ENCODE results near the gene NDST1. TPM values are rescaled to one million over a fixed set of nuclear protein-coding genes. Genes with fewer than 3 reads are reported as not detected.

NDST1 gene
- polyA plus RNA-seq, 1 donor: 54.9 TPM

DNA sequence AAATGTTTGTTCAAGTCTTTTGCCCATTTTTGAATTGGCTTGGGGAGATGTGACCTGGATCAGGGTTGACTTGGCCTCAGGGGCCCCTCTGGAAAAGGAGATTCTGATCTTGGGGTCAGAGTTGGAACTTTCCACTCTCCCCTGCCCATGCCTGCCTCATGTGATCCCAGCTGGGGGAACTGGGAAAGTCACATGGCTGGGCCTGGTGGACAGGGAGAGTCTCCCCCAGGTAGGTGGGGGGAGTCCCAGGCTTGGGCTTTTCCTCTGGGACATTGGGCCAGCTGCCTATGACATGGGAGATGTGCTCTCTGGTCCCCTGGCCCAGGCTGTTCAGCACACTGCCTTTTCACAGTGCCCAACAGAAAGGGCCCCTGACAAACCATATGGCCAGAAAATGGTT is 60.7 kb downstream of the NDST1 start:
- no peak for DNase-seq

GRCh38 chr5:150570333-150570732 is 62.4 kb downstream of the NDST1 start:
- DNase-seq: no peak

DNA sequence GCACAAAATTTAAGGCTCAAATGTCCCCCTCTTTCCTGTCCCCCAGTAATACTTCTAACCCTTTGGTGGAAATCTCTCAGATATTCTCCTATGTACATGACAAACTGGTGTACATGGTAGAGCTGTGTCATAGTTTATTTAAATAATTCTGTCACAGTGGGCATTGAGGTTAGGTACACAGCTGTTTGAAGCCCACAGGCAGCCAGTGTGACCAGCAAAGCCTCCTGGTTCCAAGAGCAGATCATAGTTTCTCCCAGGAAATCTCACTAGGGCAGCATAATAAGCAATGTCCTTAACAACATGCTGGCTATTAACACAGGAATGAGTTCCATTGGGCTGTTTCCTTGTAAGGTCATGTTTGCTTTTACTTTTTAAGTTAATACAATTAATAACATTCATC is 63.9 kb downstream of the NDST1 start:
- no peak for DNase-seq

- DNase-seq: no peak
Observed at GRCh38 chr5:150573216-150573615, 65.3 kb downstream of the NDST1 start.

DNA sequence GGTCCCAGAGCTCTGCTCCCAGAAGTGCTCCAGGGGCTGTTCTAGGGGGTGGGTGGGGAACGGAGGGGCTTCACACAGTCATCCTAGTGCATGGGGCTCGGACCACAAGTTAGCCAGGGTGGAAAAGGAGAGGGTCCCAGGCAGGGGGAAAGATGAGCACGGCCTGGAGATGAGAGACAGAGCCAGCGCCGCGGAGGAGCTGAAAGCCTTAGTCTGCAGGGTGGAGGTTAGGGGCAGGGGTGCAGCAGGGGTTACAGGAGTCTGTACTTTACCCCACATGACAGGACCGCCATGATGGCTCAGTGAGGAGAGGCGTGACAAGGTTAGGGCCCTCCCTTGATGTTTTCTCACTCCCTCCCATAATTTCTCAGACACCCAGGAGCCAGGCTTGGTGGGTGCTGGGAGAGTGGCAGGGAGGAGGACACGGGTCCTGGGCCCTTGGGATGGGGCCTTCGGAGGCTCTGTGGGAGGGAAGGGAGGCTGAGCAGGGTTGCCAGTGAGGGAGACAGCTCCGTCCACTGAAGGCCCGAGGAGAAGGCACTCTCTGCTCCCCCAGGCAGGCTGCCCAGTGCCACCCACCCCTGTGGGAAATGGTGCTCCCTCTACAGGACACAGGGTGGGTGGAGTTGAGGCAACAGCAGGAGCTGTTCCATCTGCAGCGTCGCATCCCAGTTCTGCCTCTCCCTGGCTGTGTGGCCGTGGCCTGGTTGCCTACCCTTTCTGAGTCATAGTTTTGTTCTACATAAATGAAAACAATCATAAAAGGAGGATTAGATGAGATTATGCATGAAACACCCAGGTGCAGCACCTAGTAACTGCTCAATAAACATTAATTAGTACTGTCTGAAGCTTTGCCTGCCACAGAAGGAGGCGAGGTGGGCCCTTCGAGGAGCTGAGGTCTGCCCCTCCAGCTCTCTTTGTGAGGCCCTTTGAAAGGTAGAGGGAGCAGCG is 66.2 kb downstream of the NDST1 start:
- no peak for DNase-seq

- DNase-seq: no peak
Observed at GRCh38 chr5:150574818-150575547, 67.1 kb downstream of the NDST1 start.

DNA sequence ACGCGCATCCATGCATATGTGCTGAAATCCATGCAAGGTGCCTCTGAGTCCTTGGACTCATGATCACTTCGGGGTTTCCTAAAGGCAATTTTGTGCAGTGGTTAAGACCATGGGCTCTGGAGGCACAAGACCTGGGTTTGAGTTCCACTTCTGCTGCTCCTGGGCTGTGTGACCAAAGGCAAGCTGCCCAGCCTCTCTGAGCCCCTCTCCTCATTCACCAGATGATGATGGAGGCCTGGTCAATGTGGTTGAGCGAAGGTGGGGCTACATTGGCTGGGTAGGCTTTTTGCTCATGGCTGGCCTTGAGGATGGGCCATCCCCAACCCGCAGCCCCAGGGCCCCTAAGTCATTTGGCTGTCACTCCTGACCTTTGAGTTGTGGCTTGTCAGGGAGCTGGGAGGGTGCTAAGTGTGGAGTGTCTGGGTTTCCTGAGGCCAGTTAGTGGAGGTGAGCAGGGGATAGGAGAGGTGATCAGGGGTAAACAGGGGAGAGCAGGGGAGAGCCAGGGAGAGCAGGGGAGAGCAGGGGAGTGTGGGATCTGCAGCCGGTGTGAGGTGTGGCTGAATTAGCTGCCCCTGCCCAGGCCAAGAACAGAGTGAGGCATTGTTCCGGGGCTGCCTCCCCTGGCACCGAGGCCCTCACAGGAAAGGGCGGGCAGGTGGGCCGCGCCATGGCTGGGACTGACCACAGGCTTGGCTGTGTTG is 68.0 kb downstream of the NDST1 start:
- DNase-seq: no peak

GRCh38 chr5:150576449-150576949 is 68.6 kb downstream of the NDST1 start:
- DNase-seq: no peak

DNA sequence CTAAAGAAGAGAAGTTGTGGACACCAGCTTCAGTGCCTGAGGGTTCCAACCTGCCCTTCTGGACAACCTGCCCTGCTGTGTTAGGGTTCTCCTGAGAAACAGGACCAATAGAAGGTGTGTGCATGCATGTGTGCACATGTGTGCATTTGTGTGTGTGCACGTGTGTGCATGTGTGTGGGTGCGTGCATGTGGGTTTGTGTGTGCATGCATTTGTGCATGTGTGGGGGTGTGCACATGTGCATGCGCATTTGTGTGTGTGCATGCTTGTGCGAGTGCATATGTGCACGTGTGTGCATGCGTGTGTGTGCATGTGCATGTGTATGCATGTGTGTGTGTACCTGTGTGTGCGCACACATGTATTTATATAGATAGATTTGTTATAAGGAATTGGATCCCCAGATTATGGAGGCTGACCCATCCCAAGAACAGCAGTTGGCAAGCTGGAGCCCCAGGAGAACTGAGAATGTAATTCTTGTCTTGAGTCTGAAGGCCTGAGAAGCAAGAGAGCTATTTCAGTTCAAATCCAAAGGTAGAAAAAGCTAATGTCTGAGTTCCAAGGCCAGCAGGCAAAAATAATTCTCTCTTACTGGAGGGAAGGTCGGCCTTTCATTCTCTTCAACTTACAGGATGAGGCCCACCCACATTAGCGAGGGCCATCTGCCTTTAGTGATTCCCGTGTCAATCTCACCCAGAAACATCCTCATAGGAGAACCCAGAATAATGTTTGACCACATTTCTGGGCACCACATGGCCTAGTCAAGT is 69.6 kb downstream of the NDST1 start:
- DNase-seq: no peak

DNA sequence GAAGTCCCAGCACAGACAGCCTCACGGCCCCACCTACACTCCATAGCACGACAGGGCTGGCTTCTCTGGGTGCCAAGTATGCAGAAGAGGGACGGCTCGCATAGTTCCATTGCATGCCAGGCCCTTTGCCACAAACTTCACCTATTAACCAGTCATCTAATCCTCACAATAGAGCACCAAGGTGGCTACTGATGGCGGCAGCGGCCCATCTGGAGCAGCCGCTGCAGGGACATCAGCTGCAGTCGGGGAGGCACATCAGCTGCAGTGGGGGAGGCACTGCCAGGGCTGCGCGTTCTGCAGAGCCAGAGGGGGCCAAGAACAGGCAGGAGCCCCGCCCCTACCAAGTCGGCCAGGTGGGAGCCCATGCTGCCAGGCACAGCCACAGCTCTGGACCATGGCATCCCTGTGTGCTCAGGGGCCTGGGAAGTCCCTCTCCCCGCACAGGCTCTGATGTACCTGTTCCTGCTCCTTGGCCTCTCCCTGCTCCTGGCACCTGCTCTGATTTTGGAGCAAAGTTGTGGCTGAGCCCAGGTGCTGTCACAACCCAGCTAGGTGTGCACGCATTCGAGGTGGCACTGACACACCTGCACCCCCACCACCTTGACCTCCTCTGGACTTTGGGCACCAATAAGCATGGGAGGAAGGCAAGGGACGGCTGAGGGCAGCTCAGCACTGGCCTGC is 71.0 kb downstream of the NDST1 start:
- no peak for DNase-seq

DNA sequence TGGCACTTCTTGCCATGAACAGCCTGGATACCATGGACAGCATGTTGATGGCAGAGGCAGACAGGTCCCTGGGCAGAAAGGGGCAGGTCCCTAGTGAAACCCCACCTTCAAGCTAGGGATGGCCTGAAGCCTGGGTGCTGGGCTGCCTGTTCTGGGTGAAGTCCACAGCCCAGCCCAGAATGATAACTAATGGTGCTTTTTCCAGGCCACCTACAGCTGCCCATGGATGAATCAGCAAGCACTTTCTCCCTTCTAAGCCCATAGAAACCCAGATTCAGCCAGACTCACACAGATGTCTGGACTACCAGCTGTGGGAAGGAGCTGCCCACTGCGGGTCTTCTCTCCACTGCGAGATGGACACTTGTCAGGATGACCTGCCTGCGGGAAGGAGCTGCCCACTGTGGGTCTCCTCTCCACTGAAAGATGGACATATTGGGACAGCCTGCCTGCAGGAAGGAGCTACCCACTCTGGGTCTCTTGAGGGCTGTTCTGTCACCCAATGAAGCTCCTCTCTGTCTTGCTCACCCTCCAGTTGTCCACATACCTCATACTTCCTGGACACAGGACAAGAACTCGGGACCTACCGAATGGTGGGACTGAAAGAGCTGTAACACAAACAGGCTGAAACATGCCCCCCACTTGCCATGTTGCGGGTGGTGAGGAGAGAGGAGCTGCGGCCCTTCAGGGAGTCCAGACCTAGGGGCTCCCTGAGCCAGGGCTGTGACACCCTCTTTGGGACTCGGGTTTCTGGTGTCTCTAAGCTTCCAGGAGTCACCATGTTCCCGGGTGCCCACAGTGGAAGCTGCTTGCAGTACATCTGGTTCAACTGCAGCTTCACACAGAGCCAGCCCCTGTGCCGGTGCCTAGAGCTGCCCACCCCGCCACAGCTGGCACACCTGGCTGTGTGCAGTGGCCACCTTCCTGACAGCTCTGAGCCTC is 71.8 kb downstream of the NDST1 start:
- no peak for DNase-seq

- DNase-seq: no peak
Observed at GRCh38 chr5:150580917-150581316, 73.0 kb downstream of the NDST1 start.

DNA sequence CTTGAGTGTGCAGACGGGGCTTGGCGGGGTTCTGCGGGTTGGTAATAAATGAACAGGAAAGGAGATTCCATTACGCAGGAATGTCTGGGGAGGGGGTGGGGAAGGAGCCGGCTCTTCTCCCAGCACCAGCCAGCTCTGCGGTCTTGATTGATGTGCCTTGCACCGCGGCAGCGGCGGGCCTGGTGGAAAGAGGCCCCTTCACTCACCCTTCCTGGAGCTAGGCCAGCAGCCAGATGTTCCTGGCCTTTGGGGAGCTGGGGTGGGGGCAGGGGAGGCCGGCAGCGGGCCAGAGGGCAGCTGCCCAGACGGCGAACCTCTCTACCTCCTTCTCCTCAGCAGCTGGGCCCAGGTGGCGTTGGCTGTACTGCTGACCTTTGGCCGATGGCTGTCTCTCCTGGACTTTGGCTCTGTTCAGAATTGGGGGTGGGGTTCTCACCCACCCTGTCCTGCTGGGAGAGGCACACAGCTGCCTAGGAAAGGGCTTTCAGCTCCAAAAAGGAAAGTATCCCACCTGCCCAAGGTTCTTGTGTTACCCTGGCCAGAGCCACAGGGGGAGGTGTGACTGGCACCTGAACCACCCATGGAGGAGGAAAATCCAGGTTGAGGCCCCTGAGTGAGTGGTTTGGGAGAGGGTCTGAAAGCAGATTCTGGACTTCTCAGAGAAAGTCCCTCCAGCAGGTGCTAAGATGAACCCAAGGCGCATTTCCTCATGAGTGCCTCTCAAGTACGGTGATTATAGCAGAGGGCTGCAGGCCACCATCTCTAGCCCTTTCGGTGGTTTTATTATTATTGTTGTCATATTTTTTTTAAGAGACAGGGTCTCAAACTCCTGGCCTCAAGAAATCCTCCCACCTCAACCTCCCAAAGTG is 74.5 kb downstream of the NDST1 start:
- peak; percentile 64 for DNase-seq

DNA sequence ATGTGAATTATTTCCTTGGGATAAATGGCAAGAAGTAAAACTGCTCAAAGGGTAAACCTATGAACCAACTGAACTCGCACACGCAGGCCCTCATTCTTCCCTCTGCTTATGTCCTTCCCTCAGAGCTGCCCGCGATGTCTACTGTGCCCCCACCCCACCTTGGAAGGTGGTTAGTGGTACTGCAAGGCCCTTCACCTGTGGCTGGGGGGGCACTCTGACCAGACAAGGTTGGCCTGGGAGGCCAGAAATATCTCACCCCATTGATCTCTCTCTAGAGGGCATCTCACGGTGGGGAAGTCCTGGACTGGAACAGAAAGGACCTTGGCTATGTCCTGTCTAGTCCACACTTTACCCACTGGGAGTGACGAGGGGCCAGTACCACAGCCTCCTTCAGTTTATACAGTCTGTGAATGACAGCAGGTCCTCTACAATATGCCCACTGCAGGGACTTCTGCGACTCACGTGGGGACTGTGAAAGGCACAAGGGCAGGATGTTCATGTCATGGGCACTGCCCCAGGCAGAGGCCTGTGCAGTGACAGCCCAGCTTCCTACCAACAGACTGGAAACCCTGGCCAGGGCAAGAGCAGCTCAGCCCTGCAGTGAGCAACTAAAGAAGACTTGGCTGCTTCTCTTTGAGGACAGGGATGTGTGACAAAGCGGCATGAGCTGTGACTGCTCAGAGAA is 75.8 kb downstream of the NDST1 start:
- no peak for DNase-seq

DNA sequence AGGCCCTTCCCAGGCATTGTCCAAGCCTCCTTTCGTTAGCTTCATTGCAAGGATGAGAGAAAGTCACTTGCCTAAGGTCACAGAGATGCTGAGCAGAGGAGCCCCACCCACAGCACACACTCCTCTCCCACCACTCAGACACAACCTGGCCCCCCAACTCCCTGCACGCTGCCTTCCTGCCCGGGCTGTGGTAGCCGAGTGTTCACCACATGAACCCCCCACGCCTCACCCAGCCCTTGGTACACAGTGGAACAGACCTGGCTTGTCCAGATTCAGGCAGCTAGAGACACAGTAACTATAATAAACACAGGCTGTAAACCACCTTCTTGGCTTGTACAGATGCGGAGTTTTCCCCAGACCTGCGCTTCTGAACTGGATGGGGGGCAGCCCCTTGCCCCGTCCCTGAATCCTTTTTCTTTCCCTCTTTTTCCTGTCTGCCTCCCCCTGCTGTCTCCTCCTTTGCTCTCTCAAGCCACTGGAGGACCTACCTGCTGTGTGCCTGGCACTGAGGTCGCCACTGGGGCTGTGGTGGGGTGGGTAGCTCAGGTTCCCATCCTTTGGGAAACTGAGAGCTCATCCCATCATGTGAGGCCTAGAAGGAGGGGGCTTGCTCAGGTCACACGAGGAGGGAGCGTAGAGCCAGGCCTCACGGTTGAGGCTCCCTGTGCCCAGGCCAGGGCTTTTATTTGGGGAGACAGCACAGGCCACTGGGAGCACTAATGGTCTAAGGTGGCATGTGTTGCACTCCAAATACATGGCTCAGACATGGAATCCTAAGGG is 76.8 kb downstream of the NDST1 start:
- DNase-seq: no peak

- no peak for DNase-seq
Observed at GRCh38 chr5:150585781-150586341, 77.9 kb downstream of the NDST1 start.

DNA sequence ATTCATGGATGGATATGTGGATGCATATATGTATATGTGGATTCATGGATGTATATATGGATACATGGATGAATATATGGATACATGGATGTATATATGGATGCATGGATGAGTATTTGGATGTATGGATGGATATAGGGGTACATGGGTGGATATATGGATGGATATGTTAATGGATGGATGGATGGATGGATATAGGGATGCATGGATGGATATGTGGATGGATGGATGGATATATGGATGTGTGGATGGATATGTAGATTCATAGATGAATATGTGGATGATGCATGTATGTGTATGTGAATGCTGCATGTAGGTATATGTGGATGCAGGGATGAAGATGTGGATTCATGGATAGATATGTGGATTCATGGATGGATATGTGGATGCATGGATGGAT is 79.1 kb downstream of the NDST1 start:
- no peak for DNase-seq
